ENCODE results near the gene EMD. TPM values are rescaled to one million over a fixed set of nuclear protein-coding genes. Genes with fewer than 3 reads are reported as not detected.

EMD gene
- total and polyA plus RNA-seq, 10 of the 15 experiments (the other 5 are each of a cell fraction or from before 2014, with no cell fraction given): 0.76 to 100 (median 43.2) TPM

GRCh38 chrX:154355094-154355775 is 23.9 kb upstream of the EMD start:
- Histone ChIP-seq H3K4me3 (no peak overlapping the region), H3K27me3 (replicated peaks in 1 of 2; ENCODE audit: control insufficient read depth in 2 of 2, insufficient read depth in 2 of 2, low read length in 1 of 2) (no peaks in the 10 kb centered on the region), H3K4me1 (ENCODE audit: control insufficient read depth, insufficient read depth, low read length) (no peaks in the 10 kb centered on the region), H3K4me2 (ENCODE audit: control insufficient read depth, insufficient read depth) (no peak overlapping the region), H3K9ac (ENCODE audit: control insufficient read depth, insufficient read depth, low read length) (no peak overlapping the region), H4K20me1 (ENCODE audit: control insufficient read depth, insufficient read depth) (no peaks in the 10 kb centered on the region), H2AFZ (ENCODE audit: control insufficient read depth, low read depth, low read length) (no peak overlapping the region), H3K36me3 (ENCODE audit: control insufficient read depth in 2 of 2, insufficient read depth in 2 of 2, low read length in 1 of 2) (peaks cover 0 to 61% of the 10 kb centered on the region in 2 experiments; a peak in 2 of 4 replicates), H3K79me2 (ENCODE audit: control insufficient read depth, insufficient read depth, low read length) (no peaks in the 10 kb centered on the region), H3K9me3 (replicated peaks; ENCODE audit: control insufficient read depth, insufficient read depth, low read length) (no peaks in the 10 kb centered on the region; the same call in 2 of the 3 replicates), H3K27ac (ENCODE audit: control insufficient read depth, insufficient read depth) (no peak overlapping the region)
- RAD21 ChIA-PET (ENCODE audit: unreplicated experiment): no interaction called here
- CTCF ChIA-PET: no interaction called here
- POLR2A ChIA-PET: no interaction called here
- DNase-seq (ENCODE audit: low read depth, low spot score) (no peak), ATAC-seq (no peak), FAIRE-seq (no peak)
- BruUV-seq (replicated peaks): no TSS peak
- 76% methylated on average over 30 of the region's 30 CpGs for WGBS (ENCODE audit: insufficient coverage, insufficient replicate concordance, low lambda C conversion rate, missing lambda C conversion rate)
- in situ Hi-C loops (cut with MboI): no loop called here
- SMC1A ChIA-PET (ENCODE audit: uncharacterized antibody, unreplicated experiment): no interaction called here
- TF ChIP-seq RAD51 (IDR thresholded peaks at IDR 0.05) (no peak), TAF1 (IDR thresholded peaks at IDR 0.05; ENCODE audit: borderline replicate concordance, low read depth, low read length) (no peak), POLR2A (IDR thresholded peaks at IDR 0.05; ENCODE audit: low read depth, low read length) (peak; percentile 29; the same call in 1 of the 2 replicates)
- intact Hi-C loops (cut with micrococcal nuclease; ENCODE audit: unreplicated experiment): no loop called here

GRCh38 chrX:154355776-154356140 is 23.3 kb upstream of the EMD start:
- CTCF ChIA-PET: no interaction called here
- DNase-seq (ENCODE audit: low read depth, low spot score) (no peak), FAIRE-seq (no peak), ATAC-seq (no peak)
- H3K36me3 ChIP-seq (ENCODE audit: control insufficient read depth in 2 of 2, insufficient read depth in 2 of 2, low read length in 1 of 2): peaks cover 0 to 59% of the 10 kb centered on the region in 2 experiments; a peak in 2 of 4 replicates
- no peak overlapping the region for H3K27ac ChIP-seq (ENCODE audit: control insufficient read depth, insufficient read depth)
- TF ChIP-seq POU2F2 (IDR thresholded peaks at IDR 0.05; ENCODE audit: borderline replicate concordance, low read depth, low read length): no peak
- no peaks in the 10 kb centered on the region for H3K79me2 ChIP-seq (ENCODE audit: control insufficient read depth, insufficient read depth, low read length)
- no peak overlapping the region for H2AFZ ChIP-seq (ENCODE audit: control insufficient read depth, low read depth, low read length)
- intact Hi-C loops (cut with micrococcal nuclease; ENCODE audit: unreplicated experiment) (no loop called here), in situ Hi-C loops (cut with MboI) (no loop called here)
- H3K4me2 ChIP-seq (ENCODE audit: control insufficient read depth, insufficient read depth): no peak overlapping the region
- H3K9me3 ChIP-seq (replicated peaks; ENCODE audit: control insufficient read depth, insufficient read depth, low read length): no peaks in the 10 kb centered on the region; the same call in 2 of the 3 replicates
- POLR2A ChIA-PET: no interaction called here
- no peaks in the 10 kb centered on the region for H3K4me1 ChIP-seq (ENCODE audit: control insufficient read depth, insufficient read depth, low read length)
- no peaks in the 10 kb centered on the region for H4K20me1 ChIP-seq (ENCODE audit: control insufficient read depth, insufficient read depth)
- H3K4me3 ChIP-seq: no peak overlapping the region
- BruUV-seq (replicated peaks): no TSS peak
- RAD21 ChIA-PET (ENCODE audit: unreplicated experiment): no interaction called here
- WGBS (ENCODE audit: insufficient coverage, insufficient replicate concordance, low lambda C conversion rate, missing lambda C conversion rate): 73% methylated on average over 11 of the region's 12 CpGs
- SMC1A ChIA-PET (ENCODE audit: uncharacterized antibody, unreplicated experiment): no interaction called here
- H3K27me3 ChIP-seq (replicated peaks in 1 of 2; ENCODE audit: control insufficient read depth in 2 of 2, insufficient read depth in 2 of 2, low read length in 1 of 2): no peaks in the 10 kb centered on the region
- no peak overlapping the region for H3K9ac ChIP-seq (ENCODE audit: control insufficient read depth, insufficient read depth, low read length)
